H9 (cell line): ENCODE data around the gene KIRREL3. TPM values are rescaled to one million over a fixed set of nuclear protein-coding genes. Genes with fewer than 3 reads are reported as not detected.

Source experiments
- DNase-seq: peaks from one replicate; pipeline ENCODE4 v3.0.0-alpha.2; 2017
- H2AFZ ChIP-seq: one replicate; pipeline ENCODE4 v1.6.1; 2013; ENCODE audit warnings: mild to moderate bottlenecking, low read length, control low read depth, moderate library complexity
- H2AK5ac ChIP-seq: 2 replicates; pipeline ENCODE4 v1.6.1; 2013; ENCODE audit warnings: low read length, control low read depth, mixed read lengths; ENCODE audit not compliant: insufficient read length
- H2BK120ac ChIP-seq: one replicate; pipeline ENCODE4 v1.6.1; 2013; ENCODE audit warnings: low read depth, mild to moderate bottlenecking, low read length, control low read depth, inconsistent platforms; ENCODE audit not compliant: poor library complexity, severe bottlenecking
- H2BK12ac ChIP-seq: 2 replicates; pipeline ENCODE4 v1.6.1; 2013; ENCODE audit warnings: low read length, control low read depth, mixed read lengths, low read depth; ENCODE audit not compliant: insufficient read length
- H2BK15ac ChIP-seq: 2 replicates; pipeline ENCODE4 v1.6.1; 2013; ENCODE audit warnings: low read depth, low read length, control low read depth
- H2BK20ac ChIP-seq: one replicate; pipeline ENCODE4 v1.6.1; 2013; ENCODE audit warnings: low read depth, mild to moderate bottlenecking, low read length, control low read depth, inconsistent platforms; ENCODE audit not compliant: poor library complexity, severe bottlenecking
- H2BK5ac ChIP-seq: 2 replicates; pipeline ENCODE4 v1.6.1; 2013; ENCODE audit warnings: low read length, control low read depth, mixed read lengths; ENCODE audit not compliant: insufficient read length
- H3K14ac ChIP-seq: 2 replicates; pipeline ENCODE4 v1.6.1; 2013; ENCODE audit warnings: low read length, control low read depth; ENCODE audit not compliant: insufficient read depth
- H3K18ac ChIP-seq: 2 replicates; pipeline ENCODE4 v1.6.1; 2013; ENCODE audit warnings: low read depth, mild to moderate bottlenecking, mixed read lengths, low read length, control low read depth; ENCODE audit not compliant: insufficient read length
- H3K23ac ChIP-seq: 2 replicates; pipeline ENCODE4 v1.6.1; 2013; ENCODE audit warnings: low read length, control low read depth, mixed read lengths, low read depth; ENCODE audit not compliant: insufficient read length
- H3K23me2 ChIP-seq: 2 replicates; pipeline ENCODE4 v1.6.1; 2013; ENCODE audit warnings: low read depth, mild to moderate bottlenecking, mixed read lengths, low read length, control low read depth; ENCODE audit not compliant: insufficient read length, poor library complexity, severe bottlenecking
- H3K27ac ChIP-seq: 2 replicates; pipeline ENCODE4 v1.5.1; 2013; ENCODE audit warnings: low read length, control low read depth, mixed read lengths, low read depth; ENCODE audit not compliant: insufficient read length
- H3K27me3 ChIP-seq: 2 replicates; pipeline ENCODE4 v1.6.1; 2013; ENCODE audit warnings: low read length, control low read depth, inconsistent platforms; ENCODE audit not compliant: insufficient read depth
- H3K4ac ChIP-seq: 2 replicates; pipeline ENCODE4 v1.6.1; 2013; ENCODE audit warnings: low read depth, mild to moderate bottlenecking, control low read depth, inconsistent platforms, low read length, moderate library complexity
- H3K4me1 ChIP-seq: 2 replicates; pipeline ENCODE4 v1.6.1; 2013; ENCODE audit warnings: low read length, control low read depth, inconsistent platforms; ENCODE audit not compliant: insufficient read depth
- H3K4me2 ChIP-seq: 2 replicates; pipeline ENCODE4 v1.6.1; 2013; ENCODE audit warnings: low read length, control low read depth, mixed read lengths; ENCODE audit not compliant: insufficient read length, insufficient read depth
- H3K56ac ChIP-seq: 2 replicates; pipeline ENCODE4 v1.6.1; 2013; ENCODE audit warnings: low read depth, mild to moderate bottlenecking, mixed read lengths, low read length, control low read depth; ENCODE audit not compliant: insufficient read length
- H3K79me1 ChIP-seq: 2 replicates; pipeline ENCODE4 v1.6.1; 2013; ENCODE audit warnings: low read depth, mild to moderate bottlenecking, moderate library complexity, low read length, control low read depth, inconsistent platforms; ENCODE audit not compliant: insufficient read depth, poor library complexity, severe bottlenecking
- H3K79me2 ChIP-seq: 2 replicates; pipeline ENCODE4 v1.6.1; 2013; ENCODE audit warnings: low read length, control low read depth, inconsistent platforms; ENCODE audit not compliant: insufficient read depth
- H3K9ac ChIP-seq: 2 replicates; pipeline ENCODE4 v1.6.1; 2013; ENCODE audit warnings: low read length, control low read depth, mixed read lengths; ENCODE audit not compliant: insufficient read length; ENCODE audit errors: extremely low read depth
- H3K9me3 ChIP-seq: one replicate; pipeline ENCODE4 v1.6.1; 2013; ENCODE audit warnings: low read depth, low read length, inconsistent platforms; ENCODE audit not compliant: control insufficient read depth
- H3T11ph ChIP-seq: one replicate; pipeline ENCODE4 v1.6.1; 2013; ENCODE audit warnings: mild to moderate bottlenecking, low read length, control low read depth, inconsistent platforms
- H4K20me1 ChIP-seq: one replicate; pipeline ENCODE4 v1.6.1; 2013; ENCODE audit not compliant: control insufficient read depth, insufficient read length, insufficient read depth
- H4K5ac ChIP-seq: 2 replicates; pipeline ENCODE4 v1.6.1; 2013; ENCODE audit warnings: low read depth, mild to moderate bottlenecking, mixed read lengths, low read length, control low read depth; ENCODE audit not compliant: insufficient read length
- H4K8ac ChIP-seq: replicated peaks from 2 replicates; pipeline ENCODE4 v1.6.1; 2013; ENCODE audit warnings: low read length, control low read depth, mixed read lengths, low read depth; ENCODE audit not compliant: insufficient read length
- H4K91ac ChIP-seq: 2 replicates; pipeline ENCODE4 v1.6.1; 2013; ENCODE audit warnings: low read depth, mild to moderate bottlenecking, moderate library complexity, mixed read lengths, low read length, control low read depth; ENCODE audit not compliant: insufficient read length
- H3K27ac Mint-ChIP-seq, 3 experiments: 2 replicates in 2 of 3; 3 replicates in 1 of 3; pipeline ENCODE4 v1.8.0; 2020 to 2021; ENCODE audit warnings: mixed read lengths in 3 of 3, mild to moderate bottlenecking in 1 of 3, moderate library complexity in 1 of 3
- H3K27me3 Mint-ChIP-seq: 2 replicates; pipeline ENCODE4 v1.8.0; 2021; ENCODE audit warnings: low read depth, mild to moderate bottlenecking, moderate library complexity, mixed read lengths
- H3K36me3 Mint-ChIP-seq, 3 experiments: 2 replicates in 2 of 3; 3 replicates in 1 of 3; pipeline ENCODE4 v1.8.0; 2020 to 2021; ENCODE audit warnings: low read depth in 3 of 3, mixed read lengths in 3 of 3; ENCODE audit not compliant: insufficient read depth in 1 of 3
- H3K4me1 Mint-ChIP-seq, 2 experiments: 2 replicates each; pipeline ENCODE4 v1.8.0; 2020; ENCODE audit warnings: mixed read lengths in 2 of 2
- H3K4me3 Mint-ChIP-seq, 2 experiments: 2 replicates in 1 of 2; 3 replicates in 1 of 2; pipeline ENCODE4 v1.8.0; 2020 to 2021; ENCODE audit warnings: mild to moderate bottlenecking in 2 of 2, mixed read lengths in 2 of 2, moderate library complexity in 1 of 2
- H3K9me3 Mint-ChIP-seq, 2 experiments: 2 replicates in 1 of 2; 3 replicates in 1 of 2; pipeline ENCODE4 v1.8.0; 2020; ENCODE audit warnings: mild to moderate bottlenecking in 2 of 2, mixed read lengths in 2 of 2, moderate library complexity in 1 of 2
- WGBS: extraction: QIAGEN DNeasy Blood & Tissue Kit; methylation state at CpG from one replicate; pipeline ENCODE4 v1.1.7; 2013; ENCODE audit warnings: missing lambda C conversion rate, low lambda C conversion rate, mixed read lengths; ENCODE audit not compliant: insufficient read length; ENCODE audit errors: extremely low coverage; 5-methylcytosine and 5-hydroxymethylcytosine counted together
- total RNA-seq: library from RNA; stranded (reverse); gene quantifications from 2 replicates; pipeline ENCODE4 v1.2.1, GENCODE V29; 2021
- TF ChIP-seq, protein P1 (sequence below): fragments of 200-600 bp; sonication (generic); conservative IDR thresholded peaks from 3 replicates; pipeline ENCODE4 v1.8.0; 2021; ENCODE audit warnings: antibody characterized with exemption, mild to moderate bottlenecking

Gene KIRREL3
- total RNA-seq, 1 experiment from 2014 or later = 0.17 TPM

DNA sequence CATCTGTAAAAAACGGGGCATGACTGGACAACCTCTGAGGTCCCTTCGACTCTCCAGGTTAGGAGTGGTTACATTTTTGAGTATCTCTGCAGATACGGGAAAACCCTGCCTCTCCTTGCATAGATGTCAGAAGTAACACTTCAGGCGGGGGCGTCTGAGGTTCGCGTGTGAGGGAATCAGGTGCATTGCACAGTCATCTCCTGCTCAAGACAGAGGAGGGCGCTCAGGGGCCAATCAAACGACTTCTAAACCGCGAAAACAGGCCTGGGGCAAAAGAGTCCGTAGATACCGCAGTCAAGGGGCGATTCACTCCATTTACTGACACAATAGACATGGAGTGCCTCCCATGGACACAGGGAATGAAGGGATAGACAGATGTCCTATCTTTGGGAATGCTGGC, 31.7 kb downstream of the KIRREL3 start:
- no peak overlapping the region for H3T11ph ChIP-seq
- no peak overlapping the region for H3K23ac ChIP-seq
- WGBS = no CpG with 5 or more reads among the region's 14 CpGs
- peak; percentile 83 for DNase-seq
- no peaks in the 10 kb centered on the region for H3K79me1 ChIP-seq
- TF ChIP-seq, protein P1, sequence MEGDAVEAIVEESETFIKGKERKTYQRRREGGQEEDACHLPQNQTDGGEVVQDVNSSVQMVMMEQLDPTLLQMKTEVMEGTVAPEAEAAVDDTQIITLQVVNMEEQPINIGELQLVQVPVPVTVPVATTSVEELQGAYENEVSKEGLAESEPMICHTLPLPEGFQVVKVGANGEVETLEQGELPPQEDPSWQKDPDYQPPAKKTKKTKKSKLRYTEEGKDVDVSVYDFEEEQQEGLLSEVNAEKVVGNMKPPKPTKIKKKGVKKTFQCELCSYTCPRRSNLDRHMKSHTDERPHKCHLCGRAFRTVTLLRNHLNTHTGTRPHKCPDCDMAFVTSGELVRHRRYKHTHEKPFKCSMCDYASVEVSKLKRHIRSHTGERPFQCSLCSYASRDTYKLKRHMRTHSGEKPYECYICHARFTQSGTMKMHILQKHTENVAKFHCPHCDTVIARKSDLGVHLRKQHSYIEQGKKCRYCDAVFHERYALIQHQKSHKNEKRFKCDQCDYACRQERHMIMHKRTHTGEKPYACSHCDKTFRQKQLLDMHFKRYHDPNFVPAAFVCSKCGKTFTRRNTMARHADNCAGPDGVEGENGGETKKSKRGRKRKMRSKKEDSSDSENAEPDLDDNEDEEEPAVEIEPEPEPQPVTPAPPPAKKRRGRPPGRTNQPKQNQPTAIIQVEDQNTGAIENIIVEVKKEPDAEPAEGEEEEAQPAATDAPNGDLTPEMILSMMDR = peak; percentile 66
- H3K14ac ChIP-seq = no peak overlapping the region
- H2AK5ac ChIP-seq = no peak overlapping the region
- H3K36me3 Mint-ChIP-seq = peaks cover 3 to 14% (median 11%) of the 10 kb centered on the region in 3 experiments; a peak in 5 of 7 replicates
- H3K27me3 ChIP-seq = no peaks in the 10 kb centered on the region
- no peak overlapping the region for H4K91ac ChIP-seq
- H2BK15ac ChIP-seq = no peak overlapping the region
- H3K27ac ChIP-seq = no peak overlapping the region
- no peak overlapping the region for H2BK5ac ChIP-seq
- peaks cover 11 to 15% of the 10 kb centered on the region in 2 experiments for H3K9me3 Mint-ChIP-seq
- no peak overlapping the region for H3K56ac ChIP-seq
- no peaks in the 10 kb centered on the region for H3K4me1 ChIP-seq
- no peak overlapping the region for H4K5ac ChIP-seq
- H3K9ac ChIP-seq = no peak overlapping the region
- no peak overlapping the region for H2BK12ac ChIP-seq
- peak overlapping the region; percentile 4 for H3K4me2 ChIP-seq
- H3K4ac ChIP-seq = no peak overlapping the region
- H4K20me1 ChIP-seq = no peaks in the 10 kb centered on the region
- H2BK120ac ChIP-seq = no peak overlapping the region
- H3K27me3 Mint-ChIP-seq = peaks cover 7% of the 10 kb centered on the region
- peak overlapping the region in 1 of 3 experiments; percentile 83; a peak in 1 of 7 replicates for H3K27ac Mint-ChIP-seq
- peaks cover 15 to 27% of the 10 kb centered on the region in 2 experiments for H3K4me1 Mint-ChIP-seq
- no peak overlapping the region for H2BK20ac ChIP-seq
- H2AFZ ChIP-seq = peak overlapping the region; percentile 11
- no peak overlapping the region for H4K8ac ChIP-seq
- H3K18ac ChIP-seq = no peak overlapping the region
- peaks cover 9% of the 10 kb centered on the region for H3K9me3 ChIP-seq
- no peaks in the 10 kb centered on the region for H3K79me2 ChIP-seq
- no peak overlapping the region for H3K4me3 Mint-ChIP-seq
- H3K23me2 ChIP-seq = no peaks in the 10 kb centered on the region
